Thoracic aorta (tissue), 2 donors: Measurements from ENCODE around the gene PERM1. TPM values are rescaled to one million over a fixed set of nuclear protein-coding genes. Genes with fewer than 3 reads are reported as not detected.

ENCODE experiments used
- ATAC-seq: fragments of 150-250 bp; one replicate; pipeline ENCODE4 v1.8.0; 2017; ENCODE audit warnings: low read depth; ENCODE audit not compliant: insufficient number of reproducible peaks, low FRiP score
- DNase-seq: peaks from one replicate; pipeline ENCODE4 v3.0.0-alpha.2; 2020; ENCODE audit warnings: low spot score
- H3K27ac ChIP-seq, 2 donors: fragments of 200-600 bp; sonication (generic); 1 replicate in 1 of 2; 2 replicates in 1 of 2; pipeline ENCODE4 v1.5.1; 2016; ENCODE audit warnings: mild to moderate bottlenecking in 2 of 2, moderate library complexity in 2 of 2
- H3K27me3 ChIP-seq: fragments of 200-600 bp; sonication (generic); replicated peaks from 2 replicates; pipeline ENCODE4 v1.6.0; 2016; ENCODE audit warnings: mild to moderate bottlenecking; ENCODE audit not compliant: insufficient read depth
- H3K36me3 ChIP-seq: fragments of 200-600 bp; sonication (generic); one replicate; pipeline ENCODE4 v1.5.1; 2016
- H3K4me1 ChIP-seq, 2 donors: fragments of 200-600 bp; sonication (generic); 1 replicate in 1 of 2; 2 replicates in 1 of 2; pipeline versions ENCODE4 v1.5.1 to v1.6.0; 2016; ENCODE audit warnings: low read depth in 2 of 2, mild to moderate bottlenecking in 1 of 2; ENCODE audit not compliant: control insufficient read depth in 1 of 2
- H3K4me3 ChIP-seq: fragments of 200-600 bp; sonication (generic); 2 replicates; pipeline ENCODE4 v1.5.1; 2016; ENCODE audit warnings: mild to moderate bottlenecking
- H3K9me3 ChIP-seq: fragments of 200-600 bp; sonication (generic); 2 replicates; pipeline ENCODE4 v1.5.1; 2016
- CTCF ChIP-seq: fragments of 200-600 bp; sonication (generic); IDR thresholded peaks from one replicate; pipeline ENCODE4 v1.5.1; 2019; ENCODE audit warnings: antibody characterized with exemption
- total RNA-seq, 2 donors: library from RNA; depleted of rRNA; stranded (reverse); fragments of >200 nt; gene quantifications; one replicate each; pipeline versions ENCODE4 v1.1.0 to v1.2.3, GENCODE V29; 2016

Gene PERM1
- total RNA-seq, 2 donors from 2014 or later: 0.54 to 0.99 TPM

DNA sequence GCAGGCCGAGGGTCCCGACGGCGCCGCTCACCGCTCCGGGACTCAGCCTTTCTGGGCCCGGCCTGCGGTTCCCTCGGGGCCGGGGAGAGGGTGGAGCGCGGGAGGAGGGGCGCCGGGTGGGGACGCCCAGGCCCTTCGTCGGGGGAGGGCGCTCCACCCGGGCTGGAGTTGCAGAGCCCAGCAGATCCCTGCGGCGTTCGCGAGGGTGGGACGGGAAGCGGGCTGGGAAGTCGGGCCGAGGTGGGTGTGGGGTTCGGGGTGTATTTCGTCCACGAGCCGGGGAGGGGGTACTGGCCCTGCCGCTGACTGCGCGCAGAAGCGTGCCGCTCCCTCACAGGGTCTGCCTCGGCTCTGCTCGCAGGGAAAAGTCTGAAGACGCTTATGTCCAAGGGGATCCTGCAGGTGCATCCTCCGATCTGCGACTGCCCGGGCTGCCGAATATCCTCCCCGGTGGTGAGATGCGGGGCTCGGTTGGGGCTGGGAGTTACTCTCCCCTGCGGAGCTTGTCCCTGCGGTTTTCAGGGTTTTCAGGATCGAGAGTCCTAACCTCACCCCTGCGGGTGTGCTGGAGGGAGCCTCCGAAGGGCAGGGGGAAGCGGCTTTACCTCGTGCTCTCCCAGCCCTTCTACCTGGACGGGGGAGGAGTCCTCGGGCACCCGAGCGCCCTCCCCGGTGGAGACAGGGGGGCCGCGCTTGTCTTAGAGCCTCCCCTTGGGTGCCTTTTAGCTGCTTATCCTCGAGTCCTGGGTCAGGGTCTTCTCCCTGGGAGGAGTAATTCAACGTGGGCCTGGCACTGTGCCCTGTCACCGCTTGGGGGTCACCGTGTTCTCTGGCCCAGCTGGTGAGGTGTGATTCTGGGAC lies 56.1 kb downstream of the PERM1 start:
- H3K9me3 ChIP-seq: no peaks in the 10 kb centered on the region
- H3K4me1 ChIP-seq: peaks cover 6 to 39% of the 10 kb centered on the region in 2 donors
- no peak for ATAC-seq
- no peak overlapping the region for H3K27ac ChIP-seq
- DNase-seq: no peak
- H3K4me3 ChIP-seq: peak overlapping the region; percentile 65
- TF ChIP-seq CTCF: no peak
- H3K27me3 ChIP-seq: no peaks in the 10 kb centered on the region
- H3K36me3 ChIP-seq: no peaks in the 10 kb centered on the region

Other genes with a start within 250 kb of the PERM1 start
- 10 to 100 TPM; 10.2 to 18.8 TPM for gene SAMD11, start 58.2 kb downstream of the PERM1 start, total RNA-seq
- gene NOC2L, start 22.8 kb downstream of the PERM1 start, total RNA-seq: 10 to 100 TPM; 33.8 to 47.2 TPM
- gene KLHL17, start 21.5 kb downstream of the PERM1 start, total RNA-seq: 10 to 100 TPM in 1 of 2 donors, 1 to 10 TPM in 1; 4.2 to 15.3 TPM
- gene PLEKHN1, start 15.6 kb downstream of the PERM1 start, total RNA-seq: under 1 TPM in 1 of 2 donors, not detected in 1; 0.27 TPM
- gene HES4, start 18.0 kb upstream of the PERM1 start, total RNA-seq: 10 to 100 TPM; 50.1 to 98.8 TPM
- gene ISG15, start 31.4 kb upstream of the PERM1 start, total RNA-seq: 100 to 1,000 TPM in 1 of 2 donors, 10 to 100 TPM in 1; 31.5 to 104 TPM
- 10 to 100 TPM; 36.2 to 36.7 TPM for gene AGRN, start 38.0 kb upstream of the PERM1 start, total RNA-seq
- under 1 TPM in 1 of 2 donors, not detected in 1; 0.71 TPM for gene RNF223, start 92.2 kb upstream of the PERM1 start, total RNA-seq
- 10 to 100 TPM; 10.8 to 21.2 TPM for gene C1orf159, start 134.0 kb upstream of the PERM1 start, total RNA-seq
- not detected for gene TTLL10, start 191.8 kb upstream of the PERM1 start, total RNA-seq
- gene TNFRSF18, start 224.5 kb upstream of the PERM1 start, total RNA-seq: 1 to 10 TPM in 1 of 2 donors, not detected in 1; 1.3 TPM
- 1 to 10 TPM in 1 of 2 donors, not detected in 1; 1.8 TPM for gene TNFRSF4, start 232.1 kb upstream of the PERM1 start, total RNA-seq
- gene SDF4, start 249.9 kb upstream of the PERM1 start, total RNA-seq: 100 to 1,000 TPM; 157 to 230 TPM